SK-N-SH (cell line): ENCODE data around the gene PALM2AKAP2. TPM values are rescaled to one million over a fixed set of nuclear protein-coding genes. Genes with fewer than 3 reads are reported as not detected.

Experiments used
- CTCF ChIA-PET: fragments of 300-600, 350-600 bp; formaldehyde crosslinking; extraction: SDS; loops from one replicate; lab custom pipeline; 2021; lab: Yijun Ruan, JAX
- POLR2A ChIA-PET: fragments of 350-600 bp; sonication (Branson Sonifier 250); formaldehyde crosslinking; extraction: SDS; loops from one replicate; lab custom pipeline; 2020; ENCODE audit warnings: antibody characterized with exemption, inconsistent platforms; lab: Yijun Ruan, JAX
- DNase-seq: peaks from one replicate; pipeline ENCODE4 v3.0.0; 2012
- H2AFZ ChIP-seq: fragments of 200-600 bp; sonication (generic); 2 replicates; pipeline ENCODE4 v1.8.1; 2016; ENCODE audit warnings: antibody characterized with exemption, mild to moderate bottlenecking, low read depth
- H3F3A ChIP-seq: fragments of 200-600 bp; sonication (generic); replicated peaks from 2 replicates; pipeline ENCODE3; 2016; ENCODE audit warnings: antibody characterized with exemption, mild to moderate bottlenecking; ENCODE audit not compliant: insufficient read depth
- H3K27ac ChIP-seq, 2 experiments: fragments of 200-500 bp in 1 of 2; fragments of 200-600 bp in 1 of 2; sonication (Bioruptor generic) in 1 of 2; sonication (generic), shearing (Covaris generic) in 1 of 2; 2 replicates each; pipeline versions ENCODE4 v1.5.1 to v1.6.1; 2014 to 2016; ENCODE audit warnings: low read depth in 2 of 2, inconsistent platforms in 1 of 2, low read length in 1 of 2, mild to moderate bottlenecking in 1 of 2, mixed read lengths in 1 of 2
- H3K27me3 ChIP-seq: fragments of 200-600 bp; sonication (generic), shearing (Covaris generic); 2 replicates; pipeline ENCODE4 v1.6.1; 2016; ENCODE audit warnings: mixed run types; ENCODE audit not compliant: insufficient read depth
- H3K36me3 ChIP-seq, 2 experiments: fragments of 200-500 bp in 1 of 2; fragments of 200-600 bp in 1 of 2; sonication (Bioruptor generic) in 1 of 2; sonication (generic) in 1 of 2; replicated peaks in 1 of 2; 2 replicates each; pipeline versions ENCODE3 to v1.5.1; 2014 to 2016; ENCODE audit warnings: low read length in 1 of 2, mild to moderate bottlenecking in 1 of 2; ENCODE audit not compliant: insufficient read depth in 2 of 2, control insufficient read depth in 1 of 2
- H3K4me1 ChIP-seq, 2 experiments: fragments of 200-500 bp in 1 of 2; fragments of 200-600 bp in 1 of 2; sonication (Bioruptor generic) in 1 of 2; sonication (generic), shearing (Covaris generic) in 1 of 2; 2 replicates each; pipeline versions ENCODE4 v1.5.1 to v1.6.1; 2014 to 2016; ENCODE audit warnings: low read depth in 1 of 2, low read length in 1 of 2, mixed run types in 1 of 2; ENCODE audit not compliant: insufficient read depth in 2 of 2, control insufficient read depth in 1 of 2
- H3K4me2 ChIP-seq: fragments of 200-600 bp; sonication (generic), shearing (Covaris generic); 2 replicates; pipeline ENCODE4 v1.6.1; 2017; ENCODE audit warnings: mixed run types
- H3K4me3 ChIP-seq, 2 experiments: fragments of 200-500 bp in 1 of 2; fragments of 200-600 bp in 1 of 2; sonication (Bioruptor generic) in 1 of 2; sonication (generic), shearing (Covaris generic) in 1 of 2; 2 replicates each; pipeline versions ENCODE4 v1.5.1 to v1.8.1; 2014 to 2016; ENCODE audit warnings: low read depth in 2 of 2, inconsistent platforms in 1 of 2, low read length in 1 of 2, mild to moderate bottlenecking in 1 of 2, mixed read lengths in 1 of 2, moderate library complexity in 1 of 2
- H3K79me2 ChIP-seq: fragments of 200-600 bp; sonication (generic); 2 replicates; pipeline ENCODE4 v1.8.1; 2017; ENCODE audit warnings: mild to moderate bottlenecking; ENCODE audit not compliant: insufficient read depth
- H3K9ac ChIP-seq: fragments of 200-600 bp; sonication (generic); 2 replicates; pipeline ENCODE4 v1.6.1; 2017; ENCODE audit warnings: mixed run types
- H3K9me2 ChIP-seq: fragments of 200-600 bp; sonication (generic); 2 replicates; pipeline ENCODE4 v1.6.1; 2017; ENCODE audit warnings: mixed run types
- H3K9me3 ChIP-seq: fragments of 200-600 bp; sonication (generic); 2 replicates; pipeline ENCODE4 v1.6.1; 2017; ENCODE audit warnings: mixed run types, mild to moderate bottlenecking, moderate library complexity
- H4K20me1 ChIP-seq: fragments of 200-600 bp; sonication (generic); 2 replicates; pipeline ENCODE4 v1.6.1; 2017; ENCODE audit warnings: mild to moderate bottlenecking, mixed run types; ENCODE audit not compliant: insufficient read depth
- CHD2 ChIP-seq: fragments of 150-350 bp; IDR thresholded peaks from 2 replicates; pipeline ENCODE4 v1.6.1; 2018; ENCODE audit warnings: low read length; ENCODE audit not compliant: partially characterized antibody
- ELF1 ChIP-seq: IDR thresholded peaks from 2 replicates; pipeline ENCODE4 v1.4.0; 2012
- EP300 ChIP-seq, 2 experiments: IDR thresholded peaks; 2 replicates each; pipeline versions ENCODE4 v1.4.0 to v1.6.1; 2012; ENCODE audit warnings: borderline replicate concordance in 1 of 2, low read depth in 1 of 2, low read length in 1 of 2
- FOSL2 ChIP-seq: IDR thresholded peaks from 2 replicates; pipeline ENCODE4 v1.4.0; 2012; ENCODE audit warnings: low read depth, mild to moderate bottlenecking, moderate library complexity, borderline replicate concordance
- IRF3 ChIP-seq: fragments of 150-350 bp; IDR thresholded peaks from 2 replicates; pipeline ENCODE4 v1.6.1; 2016; ENCODE audit warnings: mild to moderate bottlenecking, low read depth, low read length
- JUND ChIP-seq: IDR thresholded peaks from 2 replicates; pipeline ENCODE4 v1.4.0; 2012
- MXI1 ChIP-seq: IDR thresholded peaks from 2 replicates; pipeline ENCODE4 v1.6.1; 2012; ENCODE audit warnings: mild to moderate bottlenecking, low read depth, low read length, improper control_type of control experiment
- NFIC ChIP-seq: IDR thresholded peaks from 2 replicates; pipeline ENCODE4 v1.4.0; 2012; ENCODE audit warnings: borderline replicate concordance
- NRF1 ChIP-seq: IDR thresholded peaks from 2 replicates; pipeline ENCODE4 v1.6.1; 2012; ENCODE audit warnings: low read depth, mild to moderate bottlenecking, low read length
- REST ChIP-seq: IDR thresholded peaks from 2 replicates; pipeline ENCODE4 v1.6.1; 2012; ENCODE audit warnings: mild to moderate bottlenecking, low read depth, low read length, moderate library complexity
- RXRA ChIP-seq: IDR thresholded peaks from 2 replicates; pipeline ENCODE4 v1.4.0; 2012; ENCODE audit warnings: low read depth, mild to moderate bottlenecking, borderline replicate concordance
- TCF12 ChIP-seq: IDR thresholded peaks from 2 replicates; pipeline ENCODE4 v1.4.0; 2012
- TEAD4 ChIP-seq: IDR thresholded peaks from 2 replicates; pipeline ENCODE4 v1.4.0; 2012; ENCODE audit warnings: mild to moderate bottlenecking, borderline replicate concordance; ENCODE audit not compliant: insufficient read depth
- polyA plus RNA-seq, 3 experiments: library from polyadenylated mRNA; depleted of rRNA; stranded (reverse); fragments of >200 nt; gene quantifications; 2 replicates each; pipeline ENCODE4 v1.2.3, GENCODE V29; 2012

The PALM2AKAP2 gene
- polyA plus RNA-seq, 1 of the 3 experiments (the other 2 are of a cell fraction): 4.3 TPM

DNA sequence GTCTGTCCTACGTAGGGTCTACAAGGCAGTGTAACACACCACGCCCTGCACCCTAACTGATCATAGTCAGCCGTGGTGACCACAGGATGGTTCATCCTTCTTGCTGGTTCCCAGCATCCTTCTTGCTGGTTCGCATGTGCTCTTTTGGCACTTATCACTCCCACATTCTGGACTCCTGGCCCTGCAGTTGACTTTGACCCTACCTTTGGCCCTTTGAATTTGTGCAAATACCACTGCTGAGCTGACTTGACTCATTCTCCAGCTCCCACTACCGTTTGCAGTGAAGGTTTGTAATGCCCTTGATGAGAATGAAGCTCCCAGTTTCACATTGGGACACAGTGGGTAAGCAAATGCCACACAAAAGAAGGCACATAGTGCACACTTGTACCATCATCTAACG lies 33.8 kb downstream of the PALM2AKAP2 start (continued):
- TF ChIP-seq MXI1 (no peak), NRF1 (no peak), IRF3 (no peak), RXRA (no peak), TEAD4 (no peak), CHD2 (no peak)

DNA sequence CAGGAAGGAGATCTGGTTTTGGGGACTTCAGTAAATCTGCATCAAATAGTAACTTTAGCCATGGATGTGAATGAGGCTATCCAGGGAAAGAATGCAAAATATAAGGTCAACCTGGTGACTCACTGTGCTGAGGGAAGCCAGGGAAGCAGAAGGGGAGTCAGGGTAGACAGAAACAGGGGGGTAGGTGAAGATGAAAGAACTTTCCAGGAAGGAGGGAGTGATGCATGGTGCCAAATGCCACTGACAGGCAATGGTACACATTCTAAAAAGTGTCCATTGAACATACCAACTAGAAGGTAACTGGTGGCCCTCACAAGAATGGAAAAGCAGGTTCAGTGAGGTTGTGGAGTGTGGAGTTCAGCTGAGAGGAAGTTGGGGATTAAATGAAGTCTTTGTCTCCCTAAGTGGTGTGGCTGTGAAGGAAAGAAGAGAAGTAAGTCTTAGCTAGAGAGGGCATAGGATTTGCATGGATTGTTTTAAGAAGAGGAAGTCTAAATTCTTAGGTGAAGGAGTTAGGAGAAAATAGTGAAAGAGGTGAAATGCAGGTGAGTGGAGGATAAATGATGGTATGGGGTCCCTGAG lies 35.5 kb downstream of the PALM2AKAP2 start:
- TF ChIP-seq REST (0 out of 2 replicates have a peak, but pooled peaks have one; percentile 45), NFIC (peak; percentile 72; the same call in 1 of the 2 replicates), JUND (peak; percentile 87), TCF12 (peak; percentile 83), RXRA (peak; percentile 93), ELF1 (no peak), EP300 (IDR thresholded peaks at IDR 0.05; ENCODE audit: borderline replicate concordance in 1 of 2, low read depth in 1 of 2, low read length in 1 of 2) (peak in 1 of 2 experiments; percentile 72; a peak in 1 of 4 replicates), FOSL2 (peak; percentile 82), MXI1 (no peak)
- H3K79me2 ChIP-seq: peaks cover 65% of the 10 kb centered on the region
- no peaks in the 10 kb centered on the region for H3K36me3 ChIP-seq
- peak overlapping the region in 1 of 2 experiments; percentile 100; a peak in 2 of 4 replicates for H3K27ac ChIP-seq
- no peaks in the 10 kb centered on the region for H3K9me2 ChIP-seq
- no peak for DNase-seq
- ChIA-PET CTCF (interaction anchor here (1.9 kb wide), 1 partner anchor 241 kb away, joined by 9 read pairs; no protein-coding TSS in a partner anchor), POLR2A (no interaction called here)
- no peaks in the 10 kb centered on the region for H4K20me1 ChIP-seq
- peaks cover 31% of the 10 kb centered on the region for H3F3A ChIP-seq
- H3K9me3 ChIP-seq: no peaks in the 10 kb centered on the region
- no peaks in the 10 kb centered on the region for H3K27me3 ChIP-seq
- peak overlapping the region; percentile 72 for H3K9ac ChIP-seq
- no peak overlapping the region for H2AFZ ChIP-seq
- H3K4me3 ChIP-seq: no peak overlapping the region
- peak overlapping the region; percentile 66 for H3K4me2 ChIP-seq
- peaks cover 4 to 27% of the 10 kb centered on the region in 2 experiments for H3K4me1 ChIP-seq
